Activated B cell treated with CpG ODN at 0.5 μM for 24 hours (primary cell): ENCODE data around the gene HOXA5. TPM values are rescaled to one million over a fixed set of nuclear protein-coding genes. Genes with fewer than 3 reads are reported as not detected.

Experiments
- ATAC-seq: fragments of 200-7000 bp; cut with Tn5 transposase; one replicate; pipeline ENCODE4 v1.10.0; 2021; ENCODE audit warnings: low read depth, mild to moderate bottlenecking, moderate library complexity
- CTCF ChIA-PET: fragments of 350-600 bp; sonication (Branson Sonifier 250); formaldehyde crosslinking; loops from one replicate; lab custom pipeline; 2021; ENCODE audit warnings: antibody characterized with exemption; lab: Charles Lee
- POLR2A ChIA-PET: fragments of 350-600 bp; sonication (Branson Sonifier 250); formaldehyde crosslinking; loops from one replicate; lab custom pipeline; 2021; ENCODE audit warnings: antibody characterized with exemption; lab: Charles Lee
- DNase-seq: peaks from one replicate; pipeline ENCODE4 v3.0.0; 2022
- H3K27ac Mint-ChIP-seq: one replicate; pipeline ENCODE4 v1.8.0; 2020; ENCODE audit warnings: mixed read lengths
- H3K27me3 Mint-ChIP-seq: one replicate; pipeline ENCODE4 v1.8.0; 2021; ENCODE audit warnings: mixed read lengths
- H3K36me3 Mint-ChIP-seq: one replicate; pipeline ENCODE4 v1.8.0; 2021; ENCODE audit warnings: low read depth, mixed read lengths
- H3K4me1 Mint-ChIP-seq: one replicate; pipeline ENCODE4 v1.8.0; 2021; ENCODE audit warnings: mixed read lengths
- H3K4me3 Mint-ChIP-seq: one replicate; pipeline ENCODE4 v1.8.0; 2020; ENCODE audit warnings: mild to moderate bottlenecking, mixed read lengths
- H3K9me3 Mint-ChIP-seq: one replicate; pipeline ENCODE4 v1.8.0; 2020; ENCODE audit warnings: mixed read lengths
- intact Hi-C: fragments of 100-400 bp; cut with micrococcal nuclease; formaldehyde crosslinking; loops from one replicate; pipeline ENCODE4 v1.15.1; 2024
- total RNA-seq: library from RNA; stranded (reverse); gene quantifications from 2 replicates; pipeline ENCODE4 v1.2.3, GENCODE V29; 2022
- TF ChIP-seq, protein P1 (sequence below): fragments of 200-600 bp; IDR thresholded peaks from one replicate; pipeline ENCODE4 v1.8.0; 2022; ENCODE audit warnings: antibody characterized with exemption, mild to moderate bottlenecking

Gene HOXA5
- total RNA-seq, 1 donor from 2014 or later, result not detected

DNA sequence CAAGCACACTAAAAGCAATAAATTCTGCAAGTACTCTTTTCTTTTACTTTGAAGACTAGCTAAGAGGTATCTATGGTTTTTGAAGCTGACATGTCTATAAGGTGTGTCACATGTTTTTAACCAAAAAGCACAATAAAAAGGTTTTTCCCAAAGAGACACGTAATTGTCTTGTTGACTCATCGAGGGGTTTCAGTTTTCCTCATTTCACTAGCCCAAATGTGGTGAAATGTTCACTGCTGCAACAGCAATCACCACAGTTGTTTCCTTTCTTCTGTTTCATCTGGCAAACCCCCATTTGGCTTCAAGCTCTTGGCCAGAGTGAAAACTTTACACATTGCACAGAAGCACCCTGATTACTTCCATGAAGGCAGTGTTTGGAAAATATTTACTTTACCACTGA lies 9.1 kb downstream of the HOXA5 start:
- Mint-ChIP-seq H3K4me3 (no peak overlapping the region), H3K4me1 (peaks cover 2% of the 10 kb centered on the region), H3K36me3 (no peaks in the 10 kb centered on the region), H3K27me3 (peaks cover 47% of the 10 kb centered on the region), H3K27ac (no peak overlapping the region), H3K9me3 (no peaks in the 10 kb centered on the region)
- ChIA-PET CTCF (no interaction called here), POLR2A (no interaction called here)
- no peak for ATAC-seq
- intact Hi-C loops, result no loop called here
- DNase-seq, result no peak
- TF ChIP-seq, protein P1, sequence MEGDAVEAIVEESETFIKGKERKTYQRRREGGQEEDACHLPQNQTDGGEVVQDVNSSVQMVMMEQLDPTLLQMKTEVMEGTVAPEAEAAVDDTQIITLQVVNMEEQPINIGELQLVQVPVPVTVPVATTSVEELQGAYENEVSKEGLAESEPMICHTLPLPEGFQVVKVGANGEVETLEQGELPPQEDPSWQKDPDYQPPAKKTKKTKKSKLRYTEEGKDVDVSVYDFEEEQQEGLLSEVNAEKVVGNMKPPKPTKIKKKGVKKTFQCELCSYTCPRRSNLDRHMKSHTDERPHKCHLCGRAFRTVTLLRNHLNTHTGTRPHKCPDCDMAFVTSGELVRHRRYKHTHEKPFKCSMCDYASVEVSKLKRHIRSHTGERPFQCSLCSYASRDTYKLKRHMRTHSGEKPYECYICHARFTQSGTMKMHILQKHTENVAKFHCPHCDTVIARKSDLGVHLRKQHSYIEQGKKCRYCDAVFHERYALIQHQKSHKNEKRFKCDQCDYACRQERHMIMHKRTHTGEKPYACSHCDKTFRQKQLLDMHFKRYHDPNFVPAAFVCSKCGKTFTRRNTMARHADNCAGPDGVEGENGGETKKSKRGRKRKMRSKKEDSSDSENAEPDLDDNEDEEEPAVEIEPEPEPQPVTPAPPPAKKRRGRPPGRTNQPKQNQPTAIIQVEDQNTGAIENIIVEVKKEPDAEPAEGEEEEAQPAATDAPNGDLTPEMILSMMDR, result no peak

DNA sequence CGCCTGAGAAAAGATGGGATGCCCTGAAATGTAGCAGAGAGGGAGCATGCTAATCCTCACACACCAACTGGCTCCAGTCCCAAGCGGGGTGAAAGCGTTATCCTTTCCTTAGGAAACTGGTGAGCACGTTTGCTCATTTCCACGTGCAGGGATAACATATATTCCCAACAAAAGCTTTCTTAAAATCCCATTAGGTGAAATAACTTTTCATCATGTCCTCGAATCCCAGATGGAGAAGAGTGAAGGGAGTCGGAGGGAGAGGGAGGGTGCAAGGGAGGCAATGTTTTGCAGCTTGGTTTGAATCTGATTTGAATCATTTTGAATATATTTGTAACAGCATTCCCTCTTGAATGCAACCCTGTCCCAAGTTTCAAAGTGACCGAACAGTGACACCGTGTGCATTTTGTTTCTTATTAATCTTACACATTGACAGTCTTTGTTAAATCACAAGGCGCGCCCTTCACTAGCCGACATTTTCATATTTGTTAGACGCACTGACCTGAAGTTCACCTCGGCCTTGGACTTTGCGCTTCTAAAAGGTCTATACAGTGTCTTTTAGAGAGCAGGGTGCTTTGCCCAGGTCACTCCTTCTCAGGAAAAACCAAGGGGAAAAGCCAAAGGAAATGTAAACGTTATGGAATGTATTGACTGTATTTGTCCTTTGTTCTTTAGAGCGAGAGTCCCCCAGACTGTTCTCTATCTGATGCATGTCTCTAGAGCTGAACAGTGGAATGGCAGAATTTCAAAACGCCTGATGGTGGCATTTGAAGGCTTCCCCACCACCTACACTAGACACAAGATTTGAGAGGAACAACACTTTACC lies 9.9 kb downstream of the HOXA5 start:
- Mint-ChIP-seq H3K36me3 (no peaks in the 10 kb centered on the region), H3K4me1 (peaks cover 2% of the 10 kb centered on the region), H3K4me3 (no peak overlapping the region), H3K27ac (no peak overlapping the region), H3K27me3 (peaks cover 45% of the 10 kb centered on the region), H3K9me3 (no peaks in the 10 kb centered on the region)
- intact Hi-C loops, result no loop called here
- ATAC-seq (no peak), DNase-seq (no peak)
- CTCF ChIA-PET, result no interaction called here
- POLR2A ChIA-PET, result no interaction called here
- TF ChIP-seq, protein P1, result no peak

DNA sequence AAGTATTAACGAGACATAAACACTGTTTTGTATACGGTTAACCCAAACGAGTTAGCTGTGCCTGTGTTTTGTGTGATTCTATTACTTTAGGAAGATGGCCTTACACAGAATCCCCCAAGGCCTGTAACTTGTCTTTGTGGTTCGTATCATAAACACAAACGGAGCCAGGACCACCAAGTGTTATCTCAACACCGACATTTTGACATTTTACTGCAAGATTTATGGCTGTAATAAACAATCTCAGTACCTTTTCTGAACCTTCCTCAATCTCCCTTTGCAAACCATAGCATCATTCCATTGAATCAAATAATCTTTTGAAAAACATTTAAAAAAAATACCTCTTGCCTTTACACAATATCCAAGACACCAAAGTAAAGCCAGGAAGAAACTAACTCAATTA lies 10.5 kb downstream of the HOXA5 start:
- no peaks in the 10 kb centered on the region for H3K9me3 Mint-ChIP-seq
- ChIA-PET CTCF (no interaction called here), POLR2A (no interaction called here)
- H3K27ac Mint-ChIP-seq, result no peak overlapping the region
- H3K36me3 Mint-ChIP-seq, result no peaks in the 10 kb centered on the region
- H3K27me3 Mint-ChIP-seq, result peaks cover 45% of the 10 kb centered on the region
- TF ChIP-seq, protein P1, result no peak
- no peak for ATAC-seq
- DNase-seq, result no peak
- intact Hi-C loops, result no loop called here
- H3K4me3 Mint-ChIP-seq, result no peak overlapping the region
- H3K4me1 Mint-ChIP-seq, result peaks cover 2% of the 10 kb centered on the region

DNA sequence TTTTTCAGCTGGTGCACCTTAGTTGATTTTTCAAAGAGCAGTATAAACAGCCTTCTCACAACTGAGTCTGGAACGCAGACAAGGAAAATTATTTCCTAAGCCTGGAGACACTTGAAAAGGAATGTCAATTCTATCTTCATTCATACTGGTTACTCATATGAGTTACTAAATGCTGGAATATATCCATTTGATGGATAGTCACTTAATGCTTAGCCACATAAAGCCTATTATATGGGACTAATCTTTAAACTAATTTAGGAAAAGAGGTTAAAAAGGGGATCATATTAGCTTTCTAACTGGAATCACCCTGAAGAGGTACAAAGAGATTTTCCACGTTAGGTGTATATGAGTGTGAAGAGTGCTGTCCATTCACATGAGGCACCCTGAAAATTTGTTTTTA lies 11.3 kb downstream of the HOXA5 start:
- TF ChIP-seq, protein P1, result no peak
- no peak for ATAC-seq
- intact Hi-C loops, result no loop called here
- Mint-ChIP-seq H3K9me3 (no peaks in the 10 kb centered on the region), H3K4me1 (peaks cover 2% of the 10 kb centered on the region), H3K27me3 (peaks cover 41% of the 10 kb centered on the region), H3K27ac (no peak overlapping the region), H3K36me3 (no peaks in the 10 kb centered on the region), H3K4me3 (no peak overlapping the region)
- CTCF ChIA-PET, result no interaction called here
- DNase-seq, result no peak
- POLR2A ChIA-PET, result interaction anchor here (1.2 to 2.2 kb wide), 2 partner anchors 41 to 269 kb away, joined by 3 to 10 read pairs; partner anchors contain the start of gene SKAP2

DNA sequence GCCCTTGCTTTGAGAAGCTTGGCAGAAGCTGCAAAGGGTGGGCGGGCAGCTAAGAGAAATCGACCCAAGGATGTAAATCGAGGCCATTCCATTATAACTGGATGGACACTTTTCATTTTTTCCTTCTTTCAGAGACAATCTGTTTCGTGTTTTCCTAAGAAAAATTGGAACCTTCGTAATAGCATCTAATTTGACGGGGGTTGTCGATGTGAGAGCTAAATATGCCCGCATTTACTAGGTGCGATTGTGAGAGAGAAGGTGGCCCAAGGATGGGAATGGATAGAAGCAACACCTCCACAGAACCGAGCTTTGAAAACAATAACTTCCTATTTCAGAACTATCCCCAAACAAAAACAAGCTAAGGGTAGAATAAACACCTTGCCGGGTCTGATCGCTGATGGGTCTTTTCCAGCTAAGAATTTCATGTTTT lies 12.1 kb downstream of the HOXA5 start:
- no peak for ATAC-seq

More for the DNA sequence above, 12.1 kb downstream of the HOXA5 start:
- no peaks in the 10 kb centered on the region for H3K9me3 Mint-ChIP-seq
- H3K27ac Mint-ChIP-seq, result no peak overlapping the region
- POLR2A ChIA-PET, result interaction anchor here (0.7 to 2.2 kb wide), 4 partner anchors 34 to 784 kb away, joined by 3 to 16 read pairs (median 7); partner anchors contain the start of gene SKAP2
- intact Hi-C loops, result loop anchor here (2.0 kb wide), 2 partner anchors 19 to 35 kb away; no protein-coding TSS in a partner anchor
- H3K27me3 Mint-ChIP-seq, result peaks cover 43% of the 10 kb centered on the region
- H3K4me1 Mint-ChIP-seq, result peaks cover 2% of the 10 kb centered on the region
- H3K36me3 Mint-ChIP-seq, result no peaks in the 10 kb centered on the region
- CTCF ChIA-PET, result no interaction called here
- TF ChIP-seq, protein P1, result no peak
- peak overlapping the region; percentile 76 for H3K4me3 Mint-ChIP-seq
- DNase-seq, result no peak
